ENCODE results near the gene ZNF888.
"Not testable (repeated sequence)": the region's sequence is repeated elsewhere in the genome, so short reads cannot be mapped to it uniquely, and the experiment has no call there.

- not testable (repeated sequence) for TF ChIP-seq PBX3 (CRISPR knock-in tag; IDR thresholded peaks at IDR 0.05); ZNF555 (tag by site-specific recombination; conservative IDR thresholded peaks at IDR 0.05); CTCF (tag by site-specific recombination; IDR thresholded peaks at IDR 0.05); BCL11A (tag by site-specific recombination; IDR thresholded peaks at IDR 0.05; ENCODE audit: low read depth); ZNF449 (tag by site-specific recombination; IDR thresholded peaks at IDR 0.05)
These were observed 65.6 kb downstream of the ZNF888 start, which contains the start of gene ZNF468 for GRCh38 chr19:52857378-52858191.
